Omental fat pad (tissue), 4 donors: ENCODE measurements around the gene GSTT2. TPM values are rescaled to one million over a fixed set of nuclear protein-coding genes. Genes with fewer than 3 reads are reported as not detected.

Source experiments
- ATAC-seq: fragments of 150-250 bp; one replicate; pipeline ENCODE4 v1.9.1; 2016; ENCODE audit warnings: mild to moderate bottlenecking, moderate library complexity; ENCODE audit not compliant: low FRiP score
- DNase-seq: peaks from one replicate; pipeline ENCODE4 v3.0.0-alpha.2; 2019; ENCODE audit warnings: low spot score
- total RNA-seq, 4 donors: library from RNA; depleted of rRNA; stranded (reverse); fragments of >200 nt; gene quantifications; one replicate each; pipeline ENCODE4 v1.1.0, GENCODE V29; 2016
- TF ChIP-seq, protein P1 (sequence below), 3 donors: fragments of 450-650 bp; IDR thresholded peaks; one replicate each; pipeline ENCODE4 v1.5.1; 2016 to 2017; ENCODE audit warnings: antibody characterized with exemption in 3 of 3, mild to moderate bottlenecking in 3 of 3, moderate library complexity in 2 of 3

GSTT2 gene
- total RNA-seq, 4 donors from 2014 or later = not detected

DNA sequence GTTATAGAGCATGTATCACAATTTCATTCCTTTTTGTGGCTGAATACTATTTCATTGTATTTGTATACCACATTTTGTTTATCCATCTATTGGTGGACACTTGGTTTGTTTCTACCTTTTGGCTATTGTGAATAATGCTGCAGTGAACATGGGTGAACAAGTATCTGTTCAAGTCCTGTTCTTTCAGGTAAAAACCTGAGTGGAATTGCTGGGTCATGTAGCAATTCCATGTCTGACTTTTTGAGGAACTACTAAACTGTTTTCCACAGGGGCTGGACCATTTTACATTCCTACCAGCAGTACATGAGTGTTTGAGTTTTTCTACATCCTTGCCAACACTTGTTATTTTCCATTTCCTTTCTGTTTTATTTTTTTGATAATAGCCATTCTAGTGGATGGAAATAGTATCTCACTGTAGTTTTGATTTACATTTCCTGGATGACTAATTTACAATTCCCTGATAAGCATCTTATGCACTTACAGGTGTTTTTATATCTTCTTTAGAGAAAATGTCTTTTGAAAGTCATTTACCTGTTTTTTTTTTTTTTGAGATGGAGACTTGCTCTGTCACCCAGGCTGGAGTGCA lies 43.4 kb downstream of the GSTT2 start:
- TF ChIP-seq, protein P1, sequence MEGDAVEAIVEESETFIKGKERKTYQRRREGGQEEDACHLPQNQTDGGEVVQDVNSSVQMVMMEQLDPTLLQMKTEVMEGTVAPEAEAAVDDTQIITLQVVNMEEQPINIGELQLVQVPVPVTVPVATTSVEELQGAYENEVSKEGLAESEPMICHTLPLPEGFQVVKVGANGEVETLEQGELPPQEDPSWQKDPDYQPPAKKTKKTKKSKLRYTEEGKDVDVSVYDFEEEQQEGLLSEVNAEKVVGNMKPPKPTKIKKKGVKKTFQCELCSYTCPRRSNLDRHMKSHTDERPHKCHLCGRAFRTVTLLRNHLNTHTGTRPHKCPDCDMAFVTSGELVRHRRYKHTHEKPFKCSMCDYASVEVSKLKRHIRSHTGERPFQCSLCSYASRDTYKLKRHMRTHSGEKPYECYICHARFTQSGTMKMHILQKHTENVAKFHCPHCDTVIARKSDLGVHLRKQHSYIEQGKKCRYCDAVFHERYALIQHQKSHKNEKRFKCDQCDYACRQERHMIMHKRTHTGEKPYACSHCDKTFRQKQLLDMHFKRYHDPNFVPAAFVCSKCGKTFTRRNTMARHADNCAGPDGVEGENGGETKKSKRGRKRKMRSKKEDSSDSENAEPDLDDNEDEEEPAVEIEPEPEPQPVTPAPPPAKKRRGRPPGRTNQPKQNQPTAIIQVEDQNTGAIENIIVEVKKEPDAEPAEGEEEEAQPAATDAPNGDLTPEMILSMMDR (IDR thresholded peaks at IDR 0.05) = no peak
- DNase-seq = no peak
- no peak for ATAC-seq

DNA sequence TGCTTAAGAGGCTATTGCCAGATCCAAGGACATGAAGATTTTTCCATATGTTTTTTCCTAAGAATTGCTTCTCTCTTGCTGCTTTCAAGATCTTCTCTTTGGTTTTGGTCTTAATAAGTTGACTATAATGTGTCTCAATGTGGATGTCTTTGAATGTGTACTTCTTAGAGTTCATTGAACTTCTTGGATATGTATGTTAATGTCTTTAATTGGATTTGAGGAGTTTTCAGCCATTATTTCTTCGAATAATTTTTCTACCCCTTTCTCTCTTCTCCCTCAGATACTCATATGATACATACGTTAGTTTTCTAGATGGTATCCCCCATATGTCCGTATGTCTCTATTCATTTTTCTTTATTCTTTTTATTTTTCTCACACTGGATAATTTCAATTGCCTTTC lies 44.4 kb downstream of the GSTT2 start:
- no peak for DNase-seq

DNA sequence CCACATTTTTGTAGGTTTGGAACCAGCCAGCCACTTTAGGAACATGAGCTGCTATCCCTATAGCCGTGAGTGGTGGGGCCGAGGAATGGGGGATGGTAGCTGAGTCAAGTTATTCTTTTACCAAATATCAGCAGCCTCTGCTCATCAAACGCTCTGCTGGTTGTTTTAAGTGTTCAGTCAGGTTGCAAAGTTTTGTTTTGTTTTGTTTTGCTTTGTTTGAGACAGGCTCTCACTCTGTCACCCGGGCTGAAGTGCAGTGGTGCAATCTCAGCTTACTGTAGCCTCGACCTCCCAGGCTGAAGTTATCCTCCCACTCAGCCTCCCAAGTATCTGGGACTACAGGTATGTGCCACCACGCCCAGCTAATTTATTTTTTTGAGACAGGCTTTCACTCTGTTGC lies 45.5 kb downstream of the GSTT2 start:
- no peak for ATAC-seq
- DNase-seq = no peak
- TF ChIP-seq, protein P1 (IDR thresholded peaks at IDR 0.05) = no peak

More for the DNA sequence above, 44.4 kb downstream of the GSTT2 start:
- TF ChIP-seq, protein P1 (IDR thresholded peaks at IDR 0.05) = no peak
- ATAC-seq = no peak

DNA sequence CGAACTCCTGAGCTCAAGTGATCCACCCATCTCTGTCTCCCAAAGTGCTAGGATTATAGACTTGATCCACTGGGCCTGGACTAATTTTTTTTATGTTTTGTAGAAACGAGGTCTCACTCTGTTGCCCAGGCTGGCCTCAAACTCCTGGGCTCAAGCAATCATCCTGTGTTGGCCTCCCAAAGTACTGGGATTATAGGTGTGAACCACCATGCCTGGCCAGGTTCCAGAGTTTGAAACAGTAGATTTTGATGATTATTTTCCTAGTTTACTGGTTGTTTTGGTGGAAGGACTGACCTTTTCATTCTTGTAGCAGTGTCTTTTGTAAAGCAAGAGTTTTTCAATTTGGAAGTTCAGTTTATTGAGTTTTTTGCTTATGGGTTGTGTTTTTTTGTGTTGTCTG lies 46.1 kb downstream of the GSTT2 start:
- TF ChIP-seq, protein P1 (IDR thresholded peaks at IDR 0.05) = no peak
- no peak for DNase-seq
- ATAC-seq = no peak

DNA sequence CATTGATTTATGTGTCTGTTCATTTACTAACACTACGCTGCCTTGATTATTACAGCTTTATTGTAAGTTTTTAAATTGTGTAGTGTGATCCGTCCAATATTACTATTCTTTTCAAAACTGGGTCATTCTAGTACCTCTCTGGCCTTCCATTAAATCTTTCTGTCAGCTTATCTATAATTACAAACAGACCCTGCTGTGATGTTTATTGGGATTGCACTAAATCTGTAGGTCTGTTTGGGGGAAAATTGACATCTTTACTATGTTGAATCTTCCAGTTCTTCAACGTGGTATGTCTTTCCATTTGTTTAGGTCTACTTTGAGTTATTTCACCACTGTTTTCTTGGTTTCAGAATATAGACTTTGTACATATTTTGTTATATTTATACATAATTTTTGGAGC lies 46.8 kb downstream of the GSTT2 start:
- TF ChIP-seq, protein P1 (IDR thresholded peaks at IDR 0.05) = no peak
- DNase-seq (no peak), ATAC-seq (no peak)

DNA sequence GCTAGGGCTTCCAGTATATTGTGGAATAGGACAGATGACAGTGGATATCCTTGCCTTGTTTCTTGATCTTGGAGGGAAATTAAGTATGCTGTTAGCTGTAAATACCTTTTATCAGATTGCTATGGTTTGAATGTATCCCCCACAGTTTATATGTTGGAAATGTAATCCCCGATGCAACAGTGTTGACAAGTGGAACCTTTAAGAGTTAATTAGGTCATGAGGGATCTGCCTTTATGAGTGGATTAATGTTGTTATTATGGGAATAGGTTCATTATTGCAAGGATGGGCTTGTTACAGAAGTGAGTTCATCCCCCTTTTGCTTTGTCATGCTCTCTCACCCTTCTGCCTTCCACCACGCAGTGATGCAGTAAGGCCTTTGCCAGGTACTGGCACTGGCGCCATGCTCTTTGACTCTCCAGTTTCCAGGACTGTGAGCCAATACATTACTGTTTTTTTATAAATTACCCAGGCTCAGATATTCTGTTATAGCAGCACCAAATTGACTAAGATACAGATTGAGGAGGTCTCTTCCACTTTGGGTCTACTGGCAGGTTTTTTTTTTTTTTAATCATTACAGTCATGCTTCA lies 47.5 kb downstream of the GSTT2 start:
- TF ChIP-seq, protein P1 (IDR thresholded peaks at IDR 0.05) = no peak
- ATAC-seq (no peak), DNase-seq (no peak)

DNA sequence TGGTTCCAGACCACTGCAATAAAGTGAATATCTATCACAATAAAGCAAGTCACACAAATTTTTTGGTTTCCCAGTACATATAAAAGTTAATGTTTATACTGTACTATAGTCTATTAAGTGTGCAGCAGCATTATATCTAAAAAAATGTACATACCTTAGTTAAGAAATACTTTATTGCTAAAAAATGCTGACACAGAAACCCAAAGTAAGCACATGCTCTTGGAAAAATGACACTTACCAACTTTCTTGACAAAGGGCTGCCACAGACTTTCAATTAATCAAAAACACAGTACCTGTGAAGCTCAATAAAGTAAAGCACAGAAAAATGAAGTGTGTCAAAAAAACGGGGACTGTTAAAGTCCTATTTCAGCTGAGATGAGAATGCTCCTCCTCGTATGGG lies 48.1 kb downstream of the GSTT2 start:
- ATAC-seq (no peak), DNase-seq (no peak)
- TF ChIP-seq, protein P1 (IDR thresholded peaks at IDR 0.05) = no peak
